CD4-positive, CD25-positive, alpha-beta regulatory T cell (primary cell): ENCODE measurements around the gene C11orf86. TPM values are rescaled to one million over a fixed set of nuclear protein-coding genes. Genes with fewer than 3 reads are reported as not detected.

Experiments used
- ATAC-seq, 2 donors: fragments of 150-1000 bp; cut with Tn5 transposase; one replicate each; pipeline ENCODE4 v1.10.0; 2021; ENCODE audit warnings: low read depth in 2 of 2, moderate number of reproducible peaks in 2 of 2, moderate library complexity in 1 of 2
- DNase-seq, 3 donors: peaks; one replicate each; pipeline versions ENCODE4 v3.0.0 to v3.0.0-alpha.2; 2012 to 2022; ENCODE audit warnings: mixed read lengths in 1 of 3
- H3K27ac ChIP-seq: one replicate; pipeline ENCODE4 v1.7.0; 2013; ENCODE audit warnings: mild to moderate bottlenecking, low read length; ENCODE audit not compliant: insufficient read depth, poor library complexity, severe bottlenecking
- H3K27me3 ChIP-seq: one replicate; pipeline ENCODE4 v1.7.0; 2013; ENCODE audit warnings: low read length; ENCODE audit not compliant: control insufficient read depth, insufficient read depth
- H3K36me3 ChIP-seq: one replicate; pipeline ENCODE4 v1.7.0; 2013; ENCODE audit warnings: mild to moderate bottlenecking, low read length, moderate library complexity; ENCODE audit not compliant: control insufficient read depth, insufficient read depth
- H3K4me1 ChIP-seq: 2 replicates; pipeline ENCODE4 v1.7.0; 2013; ENCODE audit warnings: mild to moderate bottlenecking, low read length; ENCODE audit not compliant: insufficient read depth, control insufficient read depth, poor library complexity, severe bottlenecking
- H3K4me3 ChIP-seq: one replicate; pipeline ENCODE4 v1.7.0; 2013; ENCODE audit warnings: low read depth, mild to moderate bottlenecking, low read length, moderate library complexity
- H3K9me3 ChIP-seq, 2 experiments: 1 replicate in 1 of 2; 2 replicates in 1 of 2; pipeline ENCODE4 v1.7.0; 2013; ENCODE audit warnings: low read length in 2 of 2, mild to moderate bottlenecking in 1 of 2, moderate library complexity in 1 of 2; ENCODE audit not compliant: control insufficient read depth in 2 of 2
- H3K27ac Mint-ChIP-seq, 3 donors: one replicate each; pipeline ENCODE4 v1.8.0; 2020 to 2022; ENCODE audit warnings: mild to moderate bottlenecking in 3 of 3, mixed read lengths in 3 of 3, moderate library complexity in 2 of 3
- H3K27me3 Mint-ChIP-seq: one replicate; pipeline ENCODE4 v1.8.0; 2022; ENCODE audit warnings: mild to moderate bottlenecking, mixed read lengths
- H3K36me3 Mint-ChIP-seq: one replicate; pipeline ENCODE4 v1.8.0; 2020; ENCODE audit warnings: mixed read lengths
- H3K4me1 Mint-ChIP-seq, 4 donors: one replicate each; pipeline ENCODE4 v1.8.0; 2020 to 2022; ENCODE audit warnings: mixed read lengths in 4 of 4, mild to moderate bottlenecking in 1 of 4
- H3K4me3 Mint-ChIP-seq, 4 donors: one replicate each; pipeline ENCODE4 v1.8.0; 2020 to 2022; ENCODE audit warnings: mild to moderate bottlenecking in 4 of 4, mixed read lengths in 4 of 4, moderate library complexity in 3 of 4
- H3K9me3 Mint-ChIP-seq, 7 donors: one replicate each; pipeline ENCODE4 v1.8.0; 2020 to 2022; ENCODE audit warnings: mixed read lengths in 7 of 7, mild to moderate bottlenecking in 3 of 7, moderate library complexity in 2 of 7
- polyA plus RNA-seq, 4 donors: library from polyadenylated mRNA; unstranded; fragments of 300-500 nt; fragmentation: Illumina TruSeq; gene quantifications; one replicate each; pipeline ENCODE4 v1.2.3, GENCODE V29; 2021
- total RNA-seq: library from RNA; stranded (reverse); gene quantifications from one replicate; pipeline ENCODE4 v1.2.3, GENCODE V29; 2022

Gene C11orf86
- total and polyA plus RNA-seq, 5 donors from 2014 or later, result not detected

GRCh38 chr11:67007126-67007525 is 32.0 kb downstream of the C11orf86 start:
- H3K4me1 Mint-ChIP-seq, result no peaks in the 10 kb centered on the region

GRCh38 chr11:67010296-67010905 is 35.3 kb downstream of the C11orf86 start:
- no peak overlapping the region for H3K27ac Mint-ChIP-seq
- no peak overlapping the region for H3K4me3 Mint-ChIP-seq
- H3K4me3 ChIP-seq, result no peak overlapping the region
- H3K9me3 ChIP-seq, result no peaks in the 10 kb centered on the region
- H3K27ac ChIP-seq, result no peak overlapping the region
- no peaks in the 10 kb centered on the region for H3K9me3 Mint-ChIP-seq
- no peaks in the 10 kb centered on the region for H3K4me1 Mint-ChIP-seq
- H3K4me1 ChIP-seq, result no peaks in the 10 kb centered on the region
- no peaks in the 10 kb centered on the region for H3K36me3 ChIP-seq
- H3K36me3 Mint-ChIP-seq, result no peaks in the 10 kb centered on the region
- peaks cover 12% of the 10 kb centered on the region for H3K27me3 Mint-ChIP-seq
- no peaks in the 10 kb centered on the region for H3K27me3 ChIP-seq
- ATAC-seq (no peak), DNase-seq (no peak)

More at GRCh38 chr11:67007126-67007525, 32.0 kb downstream of the C11orf86 start:
- Mint-ChIP-seq H3K9me3 (no peaks in the 10 kb centered on the region), H3K27me3 (no peaks in the 10 kb centered on the region), H3K36me3 (no peaks in the 10 kb centered on the region), H3K4me3 (no peak overlapping the region), H3K27ac (no peak overlapping the region)
- H3K36me3 ChIP-seq, result no peaks in the 10 kb centered on the region
- no peaks in the 10 kb centered on the region for H3K9me3 ChIP-seq
- DNase-seq (no peak), ATAC-seq (no peak)
- no peaks in the 10 kb centered on the region for H3K27me3 ChIP-seq
- H3K4me1 ChIP-seq, result no peaks in the 10 kb centered on the region
- H3K27ac ChIP-seq, result no peak overlapping the region
- H3K4me3 ChIP-seq, result no peak overlapping the region

GRCh38 chr11:67013511-67014045 is 38.5 kb downstream of the C11orf86 start:
- no peaks in the 10 kb centered on the region for H3K9me3 ChIP-seq
- Mint-ChIP-seq H3K4me3 (no peak overlapping the region), H3K4me1 (no peaks in the 10 kb centered on the region), H3K27ac (no peak overlapping the region), H3K36me3 (no peaks in the 10 kb centered on the region), H3K27me3 (peaks cover 20% of the 10 kb centered on the region), H3K9me3 (no peaks in the 10 kb centered on the region)
- no peak overlapping the region for H3K27ac ChIP-seq
- no peak for ATAC-seq
- no peak overlapping the region for H3K4me3 ChIP-seq
- no peaks in the 10 kb centered on the region for H3K4me1 ChIP-seq
- H3K27me3 ChIP-seq, result peaks cover 2% of the 10 kb centered on the region
- no peaks in the 10 kb centered on the region for H3K36me3 ChIP-seq
- DNase-seq, result no peak

- Histone ChIP-seq H3K9me3 (no peaks in the 10 kb centered on the region), H3K36me3 (no peaks in the 10 kb centered on the region), H3K4me1 (no peaks in the 10 kb centered on the region), H3K27ac (no peak overlapping the region), H3K4me3 (no peak overlapping the region), H3K27me3 (peaks cover 2% of the 10 kb centered on the region)
- Mint-ChIP-seq H3K4me3 (no peak overlapping the region), H3K9me3 (peaks cover 0 to 3% (median 1%) of the 10 kb centered on the region in 7 donors), H3K36me3 (no peaks in the 10 kb centered on the region), H3K4me1 (no peaks in the 10 kb centered on the region), H3K27ac (peak overlapping the region in 1 of 3 donors; percentile 6), H3K27me3 (peaks cover 22% of the 10 kb centered on the region)
- DNase-seq (no peak), ATAC-seq (no peak)
Observed at GRCh38 chr11:67014343-67014742, 39.2 kb downstream of the C11orf86 start.

GRCh38 chr11:67015048-67015447 is 39.9 kb downstream of the C11orf86 start:
- H3K36me3 Mint-ChIP-seq, result no peaks in the 10 kb centered on the region
- H3K9me3 ChIP-seq, result no peaks in the 10 kb centered on the region
- H3K4me1 ChIP-seq, result no peaks in the 10 kb centered on the region
- peaks cover 0 to 4% (median 1%) of the 10 kb centered on the region in 7 donors for H3K9me3 Mint-ChIP-seq
- no peak overlapping the region for H3K4me3 ChIP-seq
- H3K27ac Mint-ChIP-seq, result no peak overlapping the region
- peaks cover 26% of the 10 kb centered on the region for H3K27me3 Mint-ChIP-seq
- no peak overlapping the region for H3K4me3 Mint-ChIP-seq
- no peak overlapping the region for H3K27ac ChIP-seq
- no peaks in the 10 kb centered on the region for H3K36me3 ChIP-seq
- DNase-seq (no peak), ATAC-seq (no peak)
- no peaks in the 10 kb centered on the region for H3K4me1 Mint-ChIP-seq
- peaks cover 2% of the 10 kb centered on the region for H3K27me3 ChIP-seq

- Mint-ChIP-seq H3K4me3 (no peak overlapping the region), H3K9me3 (peaks cover 0 to 4% (median 2%) of the 10 kb centered on the region in 7 donors), H3K27ac (no peak overlapping the region), H3K27me3 (peaks cover 35% of the 10 kb centered on the region), H3K36me3 (no peaks in the 10 kb centered on the region), H3K4me1 (peaks cover 0 to 2% (median 0%) of the 10 kb centered on the region in 4 donors)
- H3K4me3 ChIP-seq, result no peak overlapping the region
- no peak overlapping the region for H3K27ac ChIP-seq
- no peaks in the 10 kb centered on the region for H3K4me1 ChIP-seq
- ATAC-seq (no peak), DNase-seq (no peak)
- peaks cover 2% of the 10 kb centered on the region for H3K27me3 ChIP-seq
- no peaks in the 10 kb centered on the region for H3K9me3 ChIP-seq
- no peaks in the 10 kb centered on the region for H3K36me3 ChIP-seq
Observed at GRCh38 chr11:67016550-67016949, 41.4 kb downstream of the C11orf86 start.

- Mint-ChIP-seq H3K27ac (peak overlapping the region in 1 of 3 donors; percentile 52), H3K4me1 (peaks cover 0 to 35% (median 8%) of the 10 kb centered on the region in 4 donors), H3K36me3 (no peaks in the 10 kb centered on the region), H3K27me3 (peaks cover 54% of the 10 kb centered on the region), H3K4me3 (no peak overlapping the region), H3K9me3 (peaks cover 0 to 4% (median 2%) of the 10 kb centered on the region in 7 donors)
- H3K4me1 ChIP-seq, result peaks cover 27% of the 10 kb centered on the region
- no peak overlapping the region for H3K4me3 ChIP-seq
- DNase-seq (no peak), ATAC-seq (no peak)
- H3K27ac ChIP-seq, result no peak overlapping the region
- H3K27me3 ChIP-seq, result peaks cover 10% of the 10 kb centered on the region
- no peaks in the 10 kb centered on the region for H3K9me3 ChIP-seq
- H3K36me3 ChIP-seq, result no peaks in the 10 kb centered on the region
Observed at GRCh38 chr11:67020949-67021348, 45.8 kb downstream of the C11orf86 start.
